HG02588 (cell line): Measurements from ENCODE around the gene PUS3.
A peak's percentile ranks its signal among the peaks of the same experiment; 100 is the strongest.
"Not testable (repeated sequence)": the region's sequence is repeated elsewhere in the genome, so short reads cannot be mapped to it uniquely, and the experiment has no call there.

Experiments used
- ATAC-seq: cut with Tn5 transposase; IDR thresholded peaks from one replicate; pipeline ENCODE4 v1.9.1; 2021; ENCODE audit warnings: mild to moderate bottlenecking, moderate library complexity; ENCODE audit not compliant: unreplicated experiment

The PUS3 gene

GRCh38 chr11:125922156-125922555 is 19.1 kb upstream of the PUS3 start:
- ATAC-seq, result no peak

GRCh38 chr11:125921042-125921441 is 18.0 kb upstream of the PUS3 start:
- no peak for ATAC-seq

- no peak for ATAC-seq
Measured at GRCh38 chr11:125918140-125918840, 15.3 kb upstream of the PUS3 start.

- ATAC-seq, result no peak
Measured at GRCh38 chr11:125916683-125917347, 13.8 kb upstream of the PUS3 start.

- not testable (repeated sequence) for ATAC-seq
Measured at GRCh38 chr11:125914601-125915000, 11.6 kb upstream of the PUS3 start.

- no peak for ATAC-seq
Measured at GRCh38 chr11:125910226-125910849, 7.3 kb upstream of the PUS3 start.

- ATAC-seq, result no peak
Measured at GRCh38 chr11:125904678-125905077, 1.7 kb upstream of the PUS3 start.

GRCh38 chr11:125903711-125904659 is 979 bp upstream of the PUS3 start, which contains the start of gene DDX25:
Gene DDX25, plus strand, starts transcription at chr11:125904508. Its CDS starts 10 bp downstream, at chr11:125904518.
- no peak for ATAC-seq

- no peak for ATAC-seq
Measured at GRCh38 chr11:125902277-125902926, 604 bp downstream of the PUS3 start.

GRCh38 chr11:125901872-125902271 is 1.1 kb downstream of the PUS3 start:
- no peak for ATAC-seq

- no peak for ATAC-seq
Measured at GRCh38 chr11:125892994-125893393, 10.0 kb downstream of the PUS3 start.

GRCh38 chr11:125892071-125892470 is 10.9 kb downstream of the PUS3 start:
- no peak for ATAC-seq

- no peak for ATAC-seq
Measured at GRCh38 chr11:125890447-125891100, 12.4 kb downstream of the PUS3 start.

GRCh38 chr11:125887373-125888324 is 15.4 kb downstream of the PUS3 start, which contains the start of gene HYLS1:
Gene HYLS1, plus strand, starts transcription at chr11:125887668. Its CDS starts 11,701 bp downstream, at chr11:125899369.
- peak; percentile 88 for ATAC-seq

GRCh38 chr11:125886997-125887372 is 16.0 kb downstream of the PUS3 start:
- peak; percentile 6 for ATAC-seq

- no peak for ATAC-seq
Measured at GRCh38 chr11:125883375-125883774, 19.6 kb downstream of the PUS3 start.

- no peak for ATAC-seq
Measured at GRCh38 chr11:125881291-125881690, 21.7 kb downstream of the PUS3 start.

GRCh38 chr11:125874556-125875124 is 28.4 kb downstream of the PUS3 start:
- ATAC-seq, result peak; percentile 68
